Mammary epithelial cell (primary cell): ENCODE results near the gene GALNT3.

Source experiments
- EZH2 ChIP-seq: IDR thresholded peaks from 2 replicates; pipeline ENCODE4 v1.6.1; 2012; ENCODE audit warnings: low read length, inconsistent platforms, borderline replicate concordance
- TF ChIP-seq, protein P1 (sequence below), 2 donors: IDR thresholded peaks in 1 of 2; conservative IDR thresholded peaks in 1 of 2; 2 replicates each; pipeline ENCODE4 v1.5.1; 2011 to 2012; ENCODE audit warnings: inconsistent platforms in 2 of 2, low read length in 2 of 2, mild to moderate bottlenecking in 2 of 2, control low read depth in 1 of 2, low read depth in 1 of 2; ENCODE audit not compliant: insufficient read depth in 1 of 2; ENCODE audit errors: extremely low read depth in 1 of 2

DNA sequence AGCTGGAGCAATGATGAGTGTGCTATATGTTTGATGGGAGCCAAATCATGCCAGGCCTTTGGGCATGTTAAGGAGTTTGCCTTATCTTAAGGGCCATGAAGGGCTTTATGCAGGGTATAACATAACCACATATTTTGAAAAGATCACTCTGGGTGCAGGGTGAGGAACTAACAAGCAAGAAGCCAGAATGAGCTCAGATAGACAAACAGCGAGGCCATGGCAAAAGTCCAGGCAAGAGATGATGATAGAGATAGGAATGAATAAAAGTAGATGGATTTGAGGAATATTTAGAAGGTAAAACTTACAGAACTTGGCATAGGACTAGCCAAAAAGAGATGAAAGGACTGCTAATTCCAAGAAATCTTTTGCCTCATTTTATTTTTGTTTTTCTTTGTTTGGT, 6.7 kb downstream of the GALNT3 start:
- TF ChIP-seq EZH2, result no peak
- TF ChIP-seq, protein P1, sequence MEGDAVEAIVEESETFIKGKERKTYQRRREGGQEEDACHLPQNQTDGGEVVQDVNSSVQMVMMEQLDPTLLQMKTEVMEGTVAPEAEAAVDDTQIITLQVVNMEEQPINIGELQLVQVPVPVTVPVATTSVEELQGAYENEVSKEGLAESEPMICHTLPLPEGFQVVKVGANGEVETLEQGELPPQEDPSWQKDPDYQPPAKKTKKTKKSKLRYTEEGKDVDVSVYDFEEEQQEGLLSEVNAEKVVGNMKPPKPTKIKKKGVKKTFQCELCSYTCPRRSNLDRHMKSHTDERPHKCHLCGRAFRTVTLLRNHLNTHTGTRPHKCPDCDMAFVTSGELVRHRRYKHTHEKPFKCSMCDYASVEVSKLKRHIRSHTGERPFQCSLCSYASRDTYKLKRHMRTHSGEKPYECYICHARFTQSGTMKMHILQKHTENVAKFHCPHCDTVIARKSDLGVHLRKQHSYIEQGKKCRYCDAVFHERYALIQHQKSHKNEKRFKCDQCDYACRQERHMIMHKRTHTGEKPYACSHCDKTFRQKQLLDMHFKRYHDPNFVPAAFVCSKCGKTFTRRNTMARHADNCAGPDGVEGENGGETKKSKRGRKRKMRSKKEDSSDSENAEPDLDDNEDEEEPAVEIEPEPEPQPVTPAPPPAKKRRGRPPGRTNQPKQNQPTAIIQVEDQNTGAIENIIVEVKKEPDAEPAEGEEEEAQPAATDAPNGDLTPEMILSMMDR (conservative IDR thresholded peaks at IDR 0.05 in 1 of 2, IDR thresholded peaks at IDR 0.05 in 1 of 2; ENCODE audit: extremely low read depth in 1 of 2, insufficient read depth in 1 of 2, low read depth in 1 of 2, low read length in 2 of 2), result no peak
